C1 segment of cervical spinal cord (tissue), 14 donors: ENCODE measurements around the gene ITGA11.
A peak's percentile ranks its signal among the peaks of the same experiment; 100 is the strongest.

Experiments
- DNase-seq, 14 donors: peaks; one replicate each; lab custom pipeline; 2025; lab: John Stamatoyannopoulos, UW

Gene ITGA11

DNA sequence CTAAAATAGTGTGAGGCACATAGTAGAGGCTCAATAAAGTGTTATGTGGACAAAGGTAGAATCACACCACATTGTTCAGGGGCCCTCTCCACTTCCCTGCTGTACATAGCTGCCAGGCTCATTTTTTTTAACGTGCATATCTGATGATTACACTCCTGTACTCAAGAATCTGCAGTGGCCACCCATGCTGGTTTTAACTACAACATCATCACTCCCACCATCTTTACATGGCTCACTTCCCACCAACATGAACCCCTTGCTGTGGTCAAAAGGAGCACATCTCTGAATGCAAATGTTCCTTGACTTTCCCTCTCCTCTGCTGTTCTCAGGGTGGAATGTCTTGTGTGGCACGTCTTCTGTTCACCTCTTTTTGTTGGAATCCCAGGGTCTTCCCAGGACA is 77.7 kb downstream of the ITGA11 start:
- no peak for DNase-seq

DNA sequence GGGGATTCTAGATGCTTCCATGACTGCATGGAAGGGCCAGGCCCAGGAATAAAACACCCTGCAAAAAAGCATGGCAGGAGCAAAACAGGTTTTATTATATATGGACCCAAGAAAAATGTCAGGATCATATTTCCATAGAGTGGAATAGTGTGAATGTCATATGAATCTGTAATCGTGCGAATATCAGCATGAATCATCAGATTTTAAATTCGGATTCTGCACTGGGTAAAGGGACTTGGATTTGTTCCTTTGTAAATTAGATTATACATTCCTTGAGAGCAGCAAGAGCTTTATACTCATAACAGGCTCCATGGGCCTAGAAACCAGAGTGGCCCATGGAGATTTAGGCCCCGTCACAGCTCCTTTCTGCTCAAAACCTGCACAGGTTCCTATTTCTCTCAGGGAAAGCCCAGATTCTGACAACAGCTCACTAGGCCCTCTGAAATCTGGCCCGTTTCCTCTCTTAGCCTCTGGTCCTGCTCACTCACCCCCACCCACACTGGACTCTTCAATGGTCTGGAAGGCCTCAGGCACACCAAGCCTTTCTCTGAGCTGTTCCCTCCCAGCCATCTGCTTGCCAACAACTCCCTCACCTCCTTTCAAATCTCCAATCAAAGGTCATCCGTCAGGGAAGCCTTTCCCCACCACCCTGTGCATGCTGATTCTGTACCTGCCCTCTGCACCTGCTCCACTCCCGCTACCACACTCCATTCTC is 78.4 kb downstream of the ITGA11 start:
- no peak for DNase-seq

DNA sequence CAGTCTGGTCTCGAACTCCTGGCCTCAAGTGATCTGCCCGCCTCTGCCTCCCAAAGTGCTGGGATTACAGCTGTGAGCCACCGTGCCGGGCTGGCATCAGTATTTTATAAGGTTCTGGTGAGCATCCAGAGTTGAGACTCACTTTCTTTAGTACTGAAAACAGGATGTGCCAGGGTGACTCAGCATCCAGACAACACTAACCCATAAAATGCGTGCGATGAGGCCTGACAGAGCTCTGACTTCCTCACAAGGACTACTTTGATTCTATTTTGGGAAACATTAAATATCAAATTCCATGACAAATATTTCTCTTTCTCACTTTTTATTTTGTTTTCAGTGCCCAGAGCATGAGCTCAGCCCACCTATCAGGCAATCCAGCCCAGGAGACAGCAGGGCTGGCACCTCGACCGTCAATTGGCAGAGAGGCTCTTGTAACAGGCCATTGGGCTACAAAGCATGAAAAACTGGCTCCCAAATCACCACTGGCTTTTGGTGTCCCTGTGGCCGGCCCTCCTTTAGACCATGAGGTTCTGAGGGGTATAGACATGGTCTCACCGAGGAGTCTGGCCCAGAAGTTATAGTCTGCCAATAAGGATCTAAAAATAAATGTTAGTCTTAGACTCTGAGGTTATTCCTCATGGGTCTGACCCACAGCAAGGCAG is 79.4 kb downstream of the ITGA11 start:
- peak in 2 of 14 donors; percentile 16 to 64 for DNase-seq

DNA sequence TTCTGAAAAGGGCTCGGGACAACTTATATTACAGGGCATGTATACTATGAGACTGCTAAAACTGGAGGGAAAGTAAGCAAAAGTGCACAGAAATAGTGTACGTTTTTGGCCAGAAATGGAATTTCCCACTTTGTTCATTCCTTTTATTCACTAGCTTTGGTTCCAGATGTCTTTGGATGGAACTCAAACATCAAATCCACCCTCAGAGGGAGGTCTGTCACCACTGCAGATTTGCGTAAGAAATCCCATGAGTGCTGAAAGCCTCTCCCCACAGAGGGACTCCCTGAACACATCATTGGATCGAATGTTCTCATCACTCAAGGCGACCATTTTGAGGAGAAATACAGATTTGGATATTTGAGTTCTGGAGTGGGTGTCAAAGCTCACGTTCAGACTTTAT is 82.8 kb downstream of the ITGA11 start:
- DNase-seq = no peak

DNA sequence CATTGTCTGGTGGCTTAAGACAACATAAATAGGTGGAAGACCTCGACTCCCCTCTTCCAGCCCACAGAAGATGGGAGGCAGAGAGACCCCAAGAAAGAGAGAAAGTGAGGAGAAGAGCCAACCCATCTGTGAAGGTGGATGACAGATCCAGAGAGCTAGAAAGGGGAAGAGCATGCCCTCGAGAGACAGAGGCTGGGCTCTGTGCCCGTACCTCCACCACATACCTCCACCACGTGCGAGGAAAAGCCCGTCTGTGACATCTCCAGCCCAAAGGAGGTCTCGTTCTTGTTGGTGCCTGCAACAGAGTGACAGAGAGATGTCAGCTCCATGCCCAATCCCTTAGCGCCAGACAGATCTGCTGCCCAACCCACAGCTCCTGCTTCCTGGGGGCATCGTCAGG is 83.4 kb downstream of the ITGA11 start:
- no peak for DNase-seq

DNA sequence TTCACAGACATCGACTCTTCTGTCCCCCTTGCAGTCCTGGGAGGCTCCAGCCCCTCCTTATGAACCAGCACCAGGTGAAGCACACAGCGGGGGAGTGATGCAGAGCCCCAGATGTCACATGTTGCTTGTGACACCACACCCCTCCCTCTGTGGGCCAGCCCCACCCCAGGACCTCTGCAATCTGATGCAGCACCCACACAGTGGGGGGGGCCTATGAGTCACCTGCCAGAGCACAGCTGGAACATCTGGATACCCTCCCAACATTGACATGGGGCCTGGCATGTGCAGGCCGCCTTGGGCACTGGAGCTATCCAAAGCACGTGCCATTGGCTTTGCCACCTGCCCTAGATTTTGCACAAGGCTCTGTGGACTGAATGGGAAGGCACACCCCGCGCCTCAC is 83.9 kb downstream of the ITGA11 start:
- no peak for DNase-seq

DNA sequence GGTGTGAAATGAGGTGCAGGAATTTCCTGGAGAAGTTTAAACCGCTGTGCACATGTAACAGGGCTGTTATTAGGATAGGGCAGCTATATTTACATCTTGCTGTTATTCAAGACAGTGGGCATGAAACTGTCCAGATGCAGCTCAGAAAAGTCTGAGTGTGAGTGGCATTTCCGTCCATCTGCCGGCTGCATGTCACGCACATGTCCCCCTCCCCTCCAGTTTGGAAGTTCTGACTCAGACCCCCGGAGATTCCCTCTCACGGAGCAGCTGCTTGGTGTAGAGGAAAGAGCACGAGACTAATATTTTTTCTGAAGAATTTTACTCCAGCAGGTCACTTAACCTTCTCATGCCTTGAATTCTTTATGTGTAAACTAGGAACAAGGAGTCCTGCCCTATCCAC is 84.6 kb downstream of the ITGA11 start:
- no peak for DNase-seq

GRCh38 chr15:68346979-68347378 is 85.0 kb downstream of the ITGA11 start:
- no peak for DNase-seq

DNA sequence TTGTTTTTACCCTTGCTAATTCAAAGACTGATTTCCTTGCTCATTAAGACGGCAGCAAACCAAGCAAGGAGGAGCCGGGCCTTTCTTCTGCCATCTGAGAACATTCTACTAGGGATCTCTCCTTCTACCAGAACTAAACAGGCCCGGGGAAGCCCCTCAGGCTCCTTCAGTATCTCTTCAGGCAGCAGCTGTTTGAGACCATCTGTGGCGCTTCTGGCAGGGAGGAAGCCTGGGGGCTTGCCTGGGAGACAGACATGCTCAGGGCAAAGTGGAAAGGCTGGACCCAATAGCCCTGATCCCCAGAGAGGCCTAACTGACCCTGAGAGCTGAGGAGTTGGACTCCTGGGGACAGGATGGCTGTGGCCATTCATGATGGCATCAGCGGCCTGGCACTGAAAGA is 86.5 kb downstream of the ITGA11 start:
- DNase-seq = no peak

DNA sequence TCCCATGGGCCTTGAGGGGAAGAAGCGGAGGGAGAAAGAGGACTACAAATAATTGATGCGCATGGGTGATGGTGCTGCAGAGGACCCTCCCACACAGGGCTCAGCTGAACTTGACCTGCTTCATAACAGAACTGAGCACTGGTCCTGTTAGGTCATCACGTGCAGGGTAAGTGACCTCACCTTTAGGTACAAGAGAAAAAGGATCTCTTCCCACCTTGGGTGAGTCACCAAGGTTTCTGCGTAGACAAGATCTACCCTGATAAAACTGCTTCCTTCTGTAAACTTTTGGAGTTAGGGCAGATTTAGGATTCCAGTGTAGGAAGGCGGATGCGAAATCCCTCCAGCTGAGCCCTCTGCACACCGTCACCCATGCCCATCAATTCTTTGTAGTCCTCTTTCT is 87.4 kb downstream of the ITGA11 start:
- no peak for DNase-seq

DNA sequence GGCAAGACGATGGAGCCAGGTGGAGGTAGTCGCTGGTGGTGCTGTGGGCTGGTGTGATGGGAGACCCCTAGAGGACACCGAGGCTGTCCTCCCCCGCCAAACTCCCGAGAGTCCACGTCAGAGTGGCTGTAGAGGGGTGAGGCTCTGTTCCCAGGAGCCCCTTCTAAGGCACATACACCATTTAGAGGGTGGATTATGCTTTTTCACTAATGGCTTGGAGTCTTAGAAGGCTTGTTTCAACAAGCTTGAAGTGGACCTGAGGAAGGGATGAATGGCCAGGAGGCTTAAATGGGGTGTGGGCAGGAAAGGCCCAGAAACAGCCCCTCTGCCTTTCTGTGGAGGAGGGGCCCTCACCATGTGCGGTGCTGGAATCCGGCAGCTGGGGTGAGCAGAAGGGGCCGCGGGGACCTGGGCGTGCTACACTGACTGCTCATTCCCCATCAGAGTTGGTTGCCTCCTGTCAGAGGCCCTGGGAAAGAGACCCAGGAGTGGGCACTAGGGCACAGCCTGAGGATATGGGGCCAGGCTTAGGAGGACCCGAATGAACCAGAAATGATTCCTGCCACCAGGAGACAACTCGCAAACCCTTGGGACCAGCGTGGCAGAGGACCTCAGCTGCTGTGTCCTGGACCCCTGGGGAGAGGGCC is 88.3 kb downstream of the ITGA11 start:
- no peak for DNase-seq

- DNase-seq = no peak
Measured at GRCh38 chr15:68341760-68342725, 89.9 kb downstream of the ITGA11 start.

GRCh38 chr15:68340726-68341671 is 91.0 kb downstream of the ITGA11 start:
- no peak for DNase-seq

DNA sequence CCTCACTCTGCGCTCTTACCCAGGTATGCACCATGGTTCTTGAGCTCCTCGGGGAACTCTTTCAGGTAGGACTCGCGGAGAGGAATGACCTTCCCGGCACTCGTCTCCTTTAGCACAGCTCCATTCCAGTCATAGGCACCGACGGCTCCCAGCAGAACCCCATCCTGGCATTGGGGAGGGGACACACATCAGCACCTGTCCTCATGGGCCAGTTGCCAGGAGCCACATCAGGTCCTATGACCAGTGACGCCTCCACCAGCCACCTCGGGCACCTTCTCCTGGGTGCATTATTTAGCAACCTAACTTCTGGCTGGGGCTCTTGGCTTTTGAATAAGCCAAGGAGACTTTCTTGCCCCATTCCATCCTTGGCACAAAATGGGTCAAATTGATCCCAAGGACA is 92.5 kb downstream of the ITGA11 start:
- DNase-seq = no peak

- DNase-seq = no peak
Measured at GRCh38 chr15:68337826-68338225, 94.1 kb downstream of the ITGA11 start.

DNA sequence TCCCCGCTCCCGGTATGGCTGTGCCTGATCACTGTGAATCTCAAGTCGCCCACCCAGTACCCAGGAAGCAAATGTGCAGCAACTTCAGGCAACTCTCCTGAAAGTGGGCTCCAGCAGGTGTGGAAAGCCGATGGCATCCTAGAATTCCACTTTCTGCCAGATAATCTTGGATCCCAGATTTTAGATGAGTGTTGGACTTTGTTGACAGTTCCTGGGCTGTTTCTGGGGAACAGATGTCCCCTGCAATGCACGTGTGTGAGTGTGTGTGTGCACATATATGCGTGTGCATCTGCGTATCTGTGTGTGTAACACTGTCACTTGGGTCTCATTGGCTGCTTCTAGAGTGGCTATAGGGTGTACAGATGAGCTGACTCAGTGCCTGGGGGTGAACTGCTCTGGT is 95.4 kb downstream of the ITGA11 start:
- DNase-seq = no peak

GRCh38 chr15:68335655-68336054 is 96.3 kb downstream of the ITGA11 start:
- DNase-seq = peak in 3 of 14 donors; percentile 10 to 58 (median 39)

GRCh38 chr15:68335251-68335650 is 96.7 kb downstream of the ITGA11 start:
- DNase-seq = peak in 11 of 14 donors; percentile 3 to 80 (median 40)

DNA sequence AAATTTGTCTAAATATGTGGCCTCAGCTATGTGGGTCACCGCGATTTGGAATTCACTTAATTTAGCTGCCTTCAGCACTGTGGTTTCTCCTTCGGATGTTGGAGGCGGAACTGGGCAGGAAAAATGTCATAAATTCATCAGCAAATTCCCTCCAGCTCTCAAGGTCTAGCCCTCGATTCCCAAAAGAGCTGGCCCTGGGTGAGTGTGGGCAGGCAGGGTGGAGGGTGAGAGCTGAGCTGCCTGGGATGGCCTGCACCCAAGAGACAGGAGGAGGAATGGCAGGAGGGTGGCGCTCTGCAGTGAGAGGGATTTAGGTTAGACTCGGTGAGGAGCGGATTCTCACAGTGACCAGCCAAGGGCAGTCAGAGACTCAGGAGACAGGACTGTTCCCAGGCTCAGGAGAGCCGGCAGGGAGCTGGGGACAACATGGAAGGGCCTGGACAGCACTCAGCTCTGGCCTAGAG is 97.3 kb downstream of the ITGA11 start:
- DNase-seq = peak in 2 of 14 donors; percentile 78 to 80

DNA sequence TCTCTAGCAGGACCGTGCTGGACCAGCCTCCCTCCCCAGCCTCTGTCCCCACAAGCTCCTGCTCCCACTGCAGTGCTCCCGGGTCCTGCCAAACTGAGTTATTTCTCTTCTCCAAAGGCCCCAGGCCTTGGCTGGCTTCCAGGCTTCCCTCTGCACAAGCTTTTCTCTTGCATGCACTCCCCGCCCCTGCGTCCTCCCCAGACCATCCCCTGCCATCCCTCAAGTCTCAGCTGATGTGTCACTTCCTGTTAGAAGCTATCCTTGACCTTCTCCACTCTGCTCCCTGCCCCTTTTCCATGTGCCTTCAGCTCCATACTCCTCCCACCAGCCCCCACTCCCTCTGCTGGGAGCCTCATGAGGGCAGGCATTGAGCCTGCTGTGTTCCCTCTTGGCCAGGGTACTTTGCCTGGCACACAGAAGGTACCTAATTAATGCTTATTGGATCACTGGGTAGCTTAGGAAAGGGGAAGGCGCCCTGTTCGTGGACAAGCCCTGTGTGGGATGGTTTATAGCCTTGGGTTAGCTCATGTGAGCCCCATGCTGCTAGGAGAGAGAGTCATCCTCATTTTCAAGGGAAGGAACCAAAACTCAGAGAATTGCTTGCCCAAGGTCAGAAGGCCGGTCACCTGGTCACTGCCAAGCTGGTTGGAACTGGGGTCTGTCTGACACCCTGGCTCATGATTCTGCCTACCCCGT is 98.0 kb downstream of the ITGA11 start:
- DNase-seq = no peak
